GM12878 (cell line): ENCODE measurements around the gene SPG21.

ENCODE experiments used
- BHLHE40 ChIP-seq, 2 experiments: fragments of 450-650 bp in 1 of 2; IDR thresholded peaks; 2 replicates each; pipeline ENCODE4 v1.6.1; 2011 to 2017; ENCODE audit warnings: low read depth in 2 of 2, borderline replicate concordance in 1 of 2, improper control_type of control experiment in 1 of 2, low read length in 1 of 2, mild to moderate bottlenecking in 1 of 2
- CHD4 ChIP-seq: fragments of 200-600 bp; sonication (generic); IDR thresholded peaks from 2 replicates; pipeline ENCODE4 v1.6.1; 2016; ENCODE audit warnings: mild to moderate bottlenecking
- EZH2 ChIP-seq: IDR thresholded peaks from 2 replicates; pipeline ENCODE4 v1.6.1; 2012; ENCODE audit warnings: low read depth, mild to moderate bottlenecking, control low read depth, inconsistent platforms, low read length, borderline replicate concordance; ENCODE audit not compliant: control insufficient read depth
- HDAC2 ChIP-seq: fragments of 200-600 bp; sonication (generic); IDR thresholded peaks from 2 replicates; pipeline ENCODE4 v1.6.1; 2017
- NR2F1 ChIP-seq: fragments of 450-650 bp; conservative IDR thresholded peaks from 2 replicates; pipeline ENCODE4 v1.6.1; 2017; ENCODE audit warnings: mild to moderate bottlenecking
- NRF1 ChIP-seq: conservative IDR thresholded peaks from 2 replicates; pipeline ENCODE4 v1.6.1; 2011; ENCODE audit warnings: mild to moderate bottlenecking, low read depth, low read length, improper control_type of control experiment
- POLR2A ChIP-seq: IDR thresholded peaks from 2 replicates; pipeline ENCODE4 v1.6.1; 2011; ENCODE audit warnings: low read depth, mild to moderate bottlenecking, low read length
- POLR2AphosphoS5 ChIP-seq: IDR thresholded peaks from 2 replicates; pipeline ENCODE4 v1.6.1; 2011; ENCODE audit warnings: mild to moderate bottlenecking, low read length, inconsistent platforms
- SP1 ChIP-seq: IDR thresholded peaks from one replicate; pipeline ENCODE4 v1.6.1; 2011; ENCODE audit warnings: low read depth, low read length
- TAF1 ChIP-seq: IDR thresholded peaks from 2 replicates; pipeline ENCODE4 v1.6.1; 2011; ENCODE audit warnings: mild to moderate bottlenecking, low read depth, low read length, borderline replicate concordance

GRCh38 chr15:64938192-64938591 is 51.5 kb downstream of the SPG21 start:
- TF ChIP-seq BHLHE40 (IDR thresholded peaks at IDR 0.05; ENCODE audit: borderline replicate concordance in 1 of 2, low read depth in 2 of 2, low read length in 1 of 2) (no peak), NRF1 (no peak), POLR2AphosphoS5 (no peak), SP1 (no peak), HDAC2 (no peak), EZH2 (no peak), NR2F1 (no peak), TAF1 (no peak), POLR2A (no peak), CHD4 (no peak)
